T1000 (cell line): ENCODE measurements around the gene DAPK1.
A peak's percentile ranks its signal among the peaks of the same experiment; 100 is the strongest.

Source experiments
- DNase-seq: peaks from one replicate; lab custom pipeline; 2025; ENCODE audit warnings: mixed read lengths; lab: John Stamatoyannopoulos, UW

DAPK1 gene

GRCh38 chr9:87593359-87593980 is 95.8 kb downstream of the DAPK1 start:
- no peak for DNase-seq

- no peak for DNase-seq
These were observed 96.5 kb downstream of the DAPK1 start for GRCh38 chr9:87594194-87594593.

GRCh38 chr9:87594662-87595061 is 97.0 kb downstream of the DAPK1 start:
- no peak for DNase-seq

GRCh38 chr9:87595610-87596009 is 97.9 kb downstream of the DAPK1 start:
- DNase-seq, result no peak

GRCh38 chr9:87596862-87597261 is 99.2 kb downstream of the DAPK1 start:
- no peak for DNase-seq

DNA sequence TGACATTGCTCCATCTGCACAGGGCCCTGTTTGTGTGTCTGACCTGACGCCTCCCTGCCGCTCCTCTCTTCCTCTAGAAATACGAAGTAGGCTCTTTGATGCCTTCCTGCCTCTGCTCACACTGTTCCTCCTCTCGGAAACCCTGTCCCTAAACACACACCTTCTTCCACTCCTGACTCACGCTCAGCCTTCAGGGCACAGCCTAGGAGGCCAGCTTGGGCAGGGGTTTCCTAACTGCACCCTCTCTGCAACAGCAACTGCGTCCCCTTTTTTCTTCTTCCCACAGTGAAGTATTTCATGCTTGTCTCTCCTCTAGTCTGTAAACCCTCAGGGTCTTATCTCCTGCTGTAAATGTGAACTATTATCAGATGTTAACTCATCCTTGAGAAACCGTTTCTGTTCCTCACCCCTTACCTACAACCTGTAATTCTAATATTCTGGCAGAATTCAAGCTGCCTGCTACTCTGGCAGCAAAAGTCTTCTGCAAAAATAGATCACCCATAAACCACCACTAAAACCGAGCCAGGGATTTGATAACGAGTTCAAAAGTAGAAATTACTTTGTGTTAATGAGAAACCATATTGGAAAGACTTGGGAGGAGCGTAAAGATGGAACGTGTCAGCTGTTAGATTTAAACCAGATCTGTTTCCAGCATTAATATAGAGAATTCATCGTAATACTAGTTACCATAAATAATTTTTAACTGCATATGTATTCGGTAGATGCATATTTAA is 100.2 kb downstream of the DAPK1 start:
- no peak for DNase-seq

DNA sequence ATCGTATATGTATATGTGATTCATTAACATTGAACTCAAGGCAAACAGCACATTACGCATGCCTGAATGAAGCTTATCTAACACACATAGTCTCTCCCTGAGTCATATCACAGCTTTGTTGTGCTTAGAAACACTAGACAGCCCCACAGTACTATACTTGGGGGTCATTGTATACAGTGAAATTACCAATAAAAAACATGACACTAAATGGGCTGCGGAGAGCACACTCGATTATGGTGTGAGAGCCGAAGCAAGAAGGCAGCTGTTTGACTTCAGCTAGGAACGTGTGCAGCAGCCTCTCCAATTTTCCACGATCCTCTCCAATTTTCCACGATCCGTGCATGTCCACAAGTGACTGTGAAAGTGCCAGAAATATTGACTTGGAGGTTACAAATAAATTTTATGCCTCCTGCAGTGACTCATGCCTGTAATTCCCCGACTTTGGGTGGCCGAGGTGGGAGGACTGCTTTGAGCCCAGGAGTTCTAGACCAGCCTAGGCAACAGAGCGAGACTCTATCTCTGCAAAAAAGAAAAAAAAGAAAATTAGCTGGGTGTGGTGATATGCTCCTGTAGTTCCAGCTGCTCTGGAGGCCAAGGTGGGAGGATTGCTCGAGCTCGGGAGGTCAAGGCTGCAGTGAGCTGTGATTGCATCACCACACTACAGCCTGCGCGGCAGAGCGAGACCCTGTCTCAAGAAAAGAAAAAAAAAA is 102.4 kb downstream of the DAPK1 start:
- DNase-seq, result peak; percentile 22

DNA sequence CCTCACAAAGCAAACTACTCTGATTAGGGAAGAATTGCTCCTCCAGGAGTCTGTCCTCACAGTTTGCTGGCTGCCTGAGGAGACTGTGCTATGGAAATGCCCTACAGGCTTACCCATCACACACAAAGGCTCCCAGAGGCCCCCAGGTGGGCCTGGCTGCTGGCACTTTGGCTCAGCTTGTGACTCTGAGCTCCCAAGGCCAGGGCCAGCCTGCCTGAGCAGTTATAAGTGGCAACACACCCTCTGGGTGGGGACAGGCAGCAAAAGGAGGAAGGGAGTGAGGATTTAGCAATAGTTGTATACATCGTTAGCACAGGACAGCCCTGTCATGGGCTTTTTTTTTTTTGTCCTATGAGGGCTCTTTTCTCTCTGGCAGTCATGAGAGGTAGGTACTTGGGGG is 103.5 kb downstream of the DAPK1 start:
- DNase-seq, result no peak

DNA sequence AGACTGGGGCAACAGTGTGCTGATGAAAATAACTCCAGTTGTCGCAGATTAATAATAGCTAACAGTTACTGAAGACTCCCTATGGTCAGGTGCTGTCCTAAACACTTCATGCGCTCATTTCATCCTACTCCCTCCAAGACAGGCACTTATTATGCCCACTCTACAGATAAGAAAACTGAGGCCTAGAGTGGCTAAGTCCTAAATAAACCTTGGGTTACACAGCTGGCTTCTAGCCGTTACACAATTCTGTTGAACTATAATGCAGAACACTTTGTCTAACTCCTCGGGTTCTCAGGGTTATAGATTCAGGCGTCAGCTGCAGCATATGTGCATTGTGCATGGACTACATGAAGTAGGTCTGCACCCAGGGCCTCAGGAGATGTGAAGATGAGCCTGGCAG is 103.9 kb downstream of the DAPK1 start:
- no peak for DNase-seq

- DNase-seq, result no peak
These were observed 105.4 kb downstream of the DAPK1 start for GRCh38 chr9:87602933-87603643.

- DNase-seq, result no peak
These were observed 106.3 kb downstream of the DAPK1 start for GRCh38 chr9:87603854-87604490.

- DNase-seq, result no peak
These were observed 107.4 kb downstream of the DAPK1 start for GRCh38 chr9:87604886-87605588.

DNA sequence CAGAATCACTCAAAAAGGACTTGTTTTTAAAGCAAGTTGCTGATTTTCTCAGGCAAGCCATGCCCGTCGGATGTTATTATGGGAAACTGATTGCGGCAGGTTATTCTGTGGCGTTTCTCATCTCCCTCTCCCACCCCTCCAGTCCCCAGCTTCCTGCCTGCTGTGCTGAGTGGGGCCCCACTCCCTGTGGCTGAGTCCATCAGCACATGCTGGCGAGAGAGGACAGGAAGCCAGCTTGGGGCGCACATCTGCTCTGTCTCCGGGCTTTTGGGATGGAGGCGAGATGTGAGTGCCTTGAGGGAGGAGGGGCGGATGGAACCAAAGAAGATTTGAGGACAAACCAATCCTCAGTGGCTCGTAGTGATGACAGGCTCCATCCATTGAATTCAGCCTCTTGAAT is 108.0 kb downstream of the DAPK1 start:
- no peak for DNase-seq

DNA sequence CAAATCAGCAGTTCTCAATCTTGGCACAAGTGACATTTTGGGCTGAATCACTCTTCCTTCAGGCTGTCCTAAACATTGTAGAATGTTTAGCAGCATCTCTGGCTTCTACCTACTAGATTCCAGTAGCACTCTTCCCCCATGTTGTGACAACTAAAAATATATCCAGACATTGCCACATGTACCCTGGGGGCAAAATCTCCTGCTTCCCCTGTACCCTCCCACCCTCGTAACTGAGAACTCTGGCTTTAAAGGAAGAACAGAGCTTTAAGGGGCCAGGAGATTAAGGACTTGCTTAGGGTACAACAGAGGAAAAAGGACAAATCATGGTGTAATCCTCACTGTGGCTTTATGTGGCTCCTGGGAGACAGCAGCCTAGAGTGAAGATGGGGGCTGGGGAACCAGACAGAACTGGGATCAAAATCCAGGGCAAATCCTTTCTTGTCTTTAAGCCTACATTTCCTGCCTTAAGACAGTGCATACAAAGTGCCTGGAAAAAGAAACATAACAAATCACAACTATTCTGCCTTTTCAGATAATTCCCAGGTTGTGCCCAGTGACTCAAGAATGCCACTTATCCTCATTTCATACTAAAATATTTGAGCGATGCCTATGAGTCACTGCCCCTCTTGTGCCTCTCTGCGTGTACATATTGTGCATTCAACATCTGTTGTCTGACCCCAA is 109.3 kb downstream of the DAPK1 start:
- peak; percentile 31 for DNase-seq

GRCh38 chr9:87607859-87608258 is 110.2 kb downstream of the DAPK1 start:
- no peak for DNase-seq

GRCh38 chr9:87609002-87609401 is 111.3 kb downstream of the DAPK1 start:
- DNase-seq, result no peak

GRCh38 chr9:87609486-87609885 is 111.8 kb downstream of the DAPK1 start:
- no peak for DNase-seq

DNA sequence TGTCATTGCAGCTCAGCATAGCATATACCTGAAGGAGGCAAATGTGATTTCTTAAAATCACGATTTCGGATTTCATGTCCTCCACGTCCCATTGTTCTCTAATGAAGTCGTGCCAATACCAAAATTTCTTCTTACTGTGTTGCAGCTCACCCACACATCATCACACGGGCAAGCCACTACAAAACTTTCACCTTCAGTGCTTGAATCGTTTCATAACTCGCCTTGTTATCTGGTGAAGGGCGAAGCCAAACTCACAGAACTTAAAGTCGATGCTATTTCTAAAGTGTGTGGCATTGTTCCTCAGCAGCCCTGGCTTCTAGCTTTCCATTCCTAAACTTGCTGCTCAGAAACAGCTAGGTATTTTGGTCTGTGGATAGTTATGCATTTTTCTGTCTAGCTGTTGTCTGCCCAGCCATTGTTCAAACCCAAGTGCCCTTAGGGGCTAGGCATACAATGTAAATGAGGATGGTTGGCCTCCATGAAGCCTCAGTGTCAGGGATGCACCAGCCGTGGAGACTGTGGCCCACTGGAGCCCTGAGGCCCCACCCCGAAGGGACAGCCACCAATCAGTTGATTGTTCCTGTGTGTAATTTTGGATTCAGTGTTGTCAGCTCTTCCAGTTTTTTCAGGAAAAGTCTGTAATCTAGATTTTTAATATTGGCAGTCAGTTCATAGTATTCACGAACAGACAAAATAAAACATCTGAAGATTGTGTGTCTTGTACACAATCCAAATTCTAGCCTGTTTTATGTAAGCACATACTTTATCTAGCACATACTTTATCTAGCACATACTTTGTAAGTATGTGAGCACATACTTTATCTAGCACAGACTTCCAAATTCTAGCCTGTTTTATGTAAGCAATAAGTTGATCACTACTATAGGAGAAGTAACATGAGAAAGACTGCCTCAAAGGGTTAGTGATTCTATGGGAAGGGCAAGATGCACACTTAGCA is 112.8 kb downstream of the DAPK1 start:
- no peak for DNase-seq

DNA sequence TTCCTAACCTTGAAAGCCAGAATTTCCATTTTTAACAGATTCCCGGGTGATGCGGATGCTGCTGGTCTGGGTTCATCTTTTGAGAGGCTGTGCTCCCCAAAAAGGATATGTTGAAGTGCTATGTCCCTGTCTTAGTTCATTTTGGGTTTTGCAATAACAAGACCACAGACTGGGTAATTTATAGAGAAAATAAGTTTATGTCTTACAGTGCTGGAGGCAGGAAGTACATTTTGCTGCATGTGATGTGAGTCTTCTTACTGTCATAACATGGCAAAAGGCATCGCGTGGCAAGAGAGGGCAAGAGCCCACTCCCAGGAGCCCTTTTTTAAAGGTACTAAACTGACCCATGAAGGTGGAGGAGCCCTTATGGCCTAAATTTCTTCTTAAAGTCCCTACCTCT is 114.1 kb downstream of the DAPK1 start:
- DNase-seq, result no peak

GRCh38 chr9:87612536-87612935 is 114.9 kb downstream of the DAPK1 start:
- DNase-seq, result no peak
